ENCODE data around the gene BDH2.

GRCh38 chr4:103075894-103076746, 23.5 kb downstream of the BDH2 start:
- TF ChIP-seq CTCF (IDR thresholded peaks at IDR 0.05; ENCODE audit: low read depth, low read length, poor library complexity, severe bottlenecking) (no peak), EZH2phosphoT487 (IDR thresholded peaks at IDR 0.05; ENCODE audit: borderline replicate concordance, low read length) (no peak)
